DLD1 (cell line): ENCODE measurements around the gene VWA5B2.
"Not testable (repeated sequence)": the region's sequence is repeated elsewhere in the genome, so short reads cannot be mapped to it uniquely, and the experiment has no call there.

Experiments
- in situ Hi-C: cut with HindIII; loops from 2 replicates; pipeline ENCODE4 v1.10.0; 2017; ENCODE audit warnings: low sequenced_read_pairs

The VWA5B2 gene

DNA sequence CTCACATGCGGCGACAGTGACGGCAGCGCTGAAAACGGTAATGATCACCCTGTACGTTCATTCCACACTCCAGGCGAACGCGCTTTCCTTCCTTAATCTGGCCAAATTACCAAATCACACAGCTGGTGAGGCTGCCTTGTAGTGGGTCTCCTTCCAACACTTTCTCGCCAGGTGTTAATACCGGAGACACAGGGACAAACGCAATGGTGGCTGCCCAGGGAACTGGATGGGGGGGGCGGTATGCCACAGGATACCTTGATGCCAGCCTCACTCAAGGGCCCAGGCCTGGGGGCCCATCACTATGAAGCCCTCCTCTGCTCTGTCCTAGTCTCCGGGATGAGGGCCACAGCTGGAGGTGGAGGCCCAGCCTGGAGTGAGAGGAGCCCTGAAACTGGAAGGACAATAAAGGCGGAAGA lies 33.4 kb downstream of the VWA5B2 start:
- in situ Hi-C loops: no loop called here

DNA sequence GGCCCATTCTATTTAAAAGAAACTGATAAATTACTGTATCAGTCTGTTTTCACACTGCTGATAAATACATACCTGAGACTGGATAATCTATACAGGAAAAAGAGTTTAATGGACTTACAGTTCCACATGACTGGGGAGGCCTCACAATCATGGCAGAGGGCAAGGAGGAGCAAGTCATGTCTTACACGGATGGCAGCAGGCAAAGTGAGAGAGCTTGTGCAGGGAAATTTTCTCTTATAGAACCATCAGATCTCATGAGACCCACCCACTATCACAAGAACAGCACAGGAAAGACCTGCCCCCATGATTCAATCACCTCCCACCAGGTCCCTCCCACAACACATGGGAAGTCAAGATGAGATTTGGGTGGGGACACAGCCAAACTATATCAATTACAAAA lies 37.9 kb downstream of the VWA5B2 start:
- in situ Hi-C loops: not testable (repeated sequence)

DNA sequence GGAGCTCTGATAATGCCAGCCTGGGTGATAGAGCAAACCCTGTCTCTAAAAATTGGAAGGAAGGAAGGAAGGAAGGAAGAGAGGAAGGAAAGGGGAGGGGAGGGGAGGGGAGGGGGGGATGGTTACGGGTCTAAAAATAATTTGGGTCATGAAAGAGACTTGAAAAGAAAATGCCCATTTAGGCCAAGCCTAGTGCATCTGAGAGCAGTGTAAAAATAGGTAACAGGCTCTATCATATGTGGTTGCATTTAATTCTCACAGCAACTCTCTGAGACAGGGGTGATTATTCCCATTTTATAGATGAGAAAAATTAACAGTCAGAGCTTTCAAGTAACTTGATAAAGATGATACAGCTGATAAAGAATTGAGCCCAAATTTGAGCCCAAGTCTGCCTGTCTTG lies 42.9 kb downstream of the VWA5B2 start:
- in situ Hi-C loops: no loop called here

DNA sequence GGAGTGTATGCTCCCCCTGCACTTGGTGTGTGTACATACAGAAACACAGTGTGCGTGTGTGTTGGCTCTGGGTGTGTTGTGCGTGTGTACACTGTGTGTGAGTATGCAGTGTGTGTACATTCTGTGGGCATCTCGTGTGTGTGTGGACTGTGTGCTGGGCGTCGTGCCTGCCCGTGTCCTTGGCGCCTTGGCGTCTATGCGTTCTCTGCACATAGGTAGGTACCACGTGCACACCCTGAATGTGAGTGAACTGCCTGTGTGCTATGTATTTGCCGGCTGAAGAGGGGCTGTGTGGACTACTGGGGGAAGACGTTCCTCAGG lies 46.0 kb downstream of the VWA5B2 start:
- in situ Hi-C loops: no loop called here

DNA sequence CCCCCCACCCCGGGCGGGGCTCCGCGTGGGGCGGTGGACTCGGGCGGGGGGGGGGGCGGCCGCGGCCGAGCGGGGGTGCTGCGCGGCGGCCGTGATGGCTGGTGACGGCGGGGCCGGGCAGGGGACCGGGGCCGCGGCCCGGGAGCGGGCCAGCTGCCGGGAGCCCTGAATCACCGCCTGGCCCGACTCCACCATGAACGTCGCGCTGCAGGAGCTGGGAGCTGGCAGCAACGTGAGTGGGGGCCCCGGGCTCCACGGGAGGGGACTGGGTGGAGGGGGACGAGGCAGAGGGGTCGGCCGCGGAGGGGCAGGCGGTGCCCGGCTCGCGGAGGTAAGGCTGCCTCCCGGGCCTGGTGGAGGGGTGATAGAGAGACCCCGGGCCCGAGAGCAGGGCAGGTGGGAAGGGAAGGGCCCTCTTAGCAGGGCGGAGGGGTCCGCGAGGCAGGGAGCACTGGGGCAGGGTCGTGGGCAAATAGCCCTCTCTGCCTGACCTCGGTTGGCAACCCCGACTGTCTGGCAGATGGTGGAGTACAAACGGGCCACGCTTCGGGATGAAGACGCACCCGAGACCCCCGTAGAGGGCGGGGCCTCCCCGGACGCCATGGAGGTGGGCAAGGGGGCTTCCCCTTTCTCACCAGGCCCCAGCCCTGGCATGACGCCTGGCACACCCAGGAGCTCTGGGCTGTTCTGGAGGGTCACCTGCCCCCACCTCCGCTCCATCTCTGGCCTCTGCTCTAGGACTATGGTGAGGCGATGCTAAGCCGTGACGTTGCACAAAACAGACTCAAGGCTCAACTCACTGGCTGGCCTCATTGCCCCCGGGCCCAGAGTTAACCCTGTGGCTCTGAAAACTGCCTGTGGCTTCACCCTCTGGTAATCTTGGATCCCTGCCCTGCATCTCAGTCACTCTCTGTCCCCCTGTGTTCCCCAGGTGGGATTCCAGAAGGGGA lies 46.9 kb downstream of the VWA5B2 start, which contains the start of gene ECE2:
TSS of gene ECE2 (plus strand) at position 62 of the 950 bp plus-strand sequence. CDS start at position 194, 132 bp downstream.
- in situ Hi-C loops: no loop called here

DNA sequence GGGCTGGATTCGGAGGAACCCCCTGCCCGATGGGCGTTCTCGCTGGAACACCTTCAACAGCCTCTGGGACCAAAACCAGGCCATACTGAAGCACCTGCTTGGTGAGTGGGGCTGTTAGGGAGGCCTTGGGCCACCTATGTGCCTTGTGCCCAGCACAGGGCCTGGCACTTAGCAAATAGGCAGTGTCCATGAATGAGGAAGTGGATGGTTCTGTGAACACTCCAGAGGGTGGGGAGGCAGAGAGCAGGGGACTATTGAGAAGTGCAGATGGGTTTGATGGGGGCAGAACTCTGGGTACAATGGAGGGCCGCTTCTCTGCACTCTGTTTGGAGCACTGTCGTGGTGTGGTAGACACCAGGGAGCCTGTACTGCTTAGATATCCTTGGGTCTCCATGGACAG lies 48.0 kb downstream of the VWA5B2 start:
- in situ Hi-C loops: no loop called here

DNA sequence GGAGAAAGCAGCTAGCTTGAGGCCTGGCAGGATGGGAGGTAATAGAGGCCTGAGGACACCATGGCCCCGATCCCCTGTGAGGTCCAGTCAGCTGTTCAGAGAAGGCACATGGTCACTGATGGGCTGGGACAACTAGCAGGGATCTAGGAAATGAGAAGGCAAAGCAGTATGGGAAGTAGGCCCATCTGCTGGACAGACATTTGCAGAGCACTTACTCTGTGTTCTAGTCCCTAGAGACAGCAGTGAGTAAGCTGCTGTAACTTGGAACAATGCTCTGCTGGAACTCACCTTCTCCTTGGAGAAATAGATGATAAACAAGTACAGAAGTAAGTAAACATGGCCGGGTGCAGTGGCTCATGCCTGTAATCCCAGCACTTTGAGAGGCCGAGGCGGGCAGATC lies 53.6 kb downstream of the VWA5B2 start:
- in situ Hi-C loops: no loop called here

DNA sequence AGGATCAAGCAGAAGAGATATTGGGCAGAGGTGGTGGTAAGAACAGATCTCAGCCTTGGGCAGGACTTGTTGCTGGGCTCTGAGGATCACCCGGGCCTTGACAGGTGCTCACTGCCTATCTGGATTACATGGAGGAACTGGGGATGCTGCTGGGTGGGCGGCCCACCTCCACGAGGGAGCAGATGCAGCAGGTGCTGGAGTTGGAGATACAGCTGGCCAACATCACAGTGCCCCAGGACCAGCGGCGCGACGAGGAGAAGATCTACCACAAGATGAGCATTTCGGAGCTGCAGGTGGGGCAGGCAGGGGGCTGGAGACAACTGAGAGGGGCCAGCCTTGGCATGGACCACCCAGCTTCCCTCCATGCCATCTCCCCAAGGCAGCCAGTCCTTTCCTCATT lies 54.3 kb downstream of the VWA5B2 start:
- in situ Hi-C loops: no loop called here

DNA sequence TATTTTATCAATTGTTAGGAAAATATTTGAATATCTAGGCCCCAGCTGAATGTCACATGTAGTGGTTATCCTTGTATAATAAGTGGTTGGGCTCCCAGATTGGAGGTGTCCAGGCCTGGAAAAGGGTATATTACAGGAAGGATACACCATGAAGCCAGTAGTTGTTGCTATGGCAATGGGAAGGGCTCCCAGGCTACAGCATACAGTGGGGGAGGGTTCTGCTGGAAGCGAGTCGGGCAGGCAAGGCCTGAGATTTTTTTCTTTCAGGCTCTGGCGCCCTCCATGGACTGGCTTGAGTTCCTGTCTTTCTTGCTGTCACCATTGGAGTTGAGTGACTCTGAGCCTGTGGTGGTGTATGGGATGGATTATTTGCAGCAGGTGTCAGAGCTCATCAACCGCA lies 55.3 kb downstream of the VWA5B2 start:
- in situ Hi-C loops: no loop called here

DNA sequence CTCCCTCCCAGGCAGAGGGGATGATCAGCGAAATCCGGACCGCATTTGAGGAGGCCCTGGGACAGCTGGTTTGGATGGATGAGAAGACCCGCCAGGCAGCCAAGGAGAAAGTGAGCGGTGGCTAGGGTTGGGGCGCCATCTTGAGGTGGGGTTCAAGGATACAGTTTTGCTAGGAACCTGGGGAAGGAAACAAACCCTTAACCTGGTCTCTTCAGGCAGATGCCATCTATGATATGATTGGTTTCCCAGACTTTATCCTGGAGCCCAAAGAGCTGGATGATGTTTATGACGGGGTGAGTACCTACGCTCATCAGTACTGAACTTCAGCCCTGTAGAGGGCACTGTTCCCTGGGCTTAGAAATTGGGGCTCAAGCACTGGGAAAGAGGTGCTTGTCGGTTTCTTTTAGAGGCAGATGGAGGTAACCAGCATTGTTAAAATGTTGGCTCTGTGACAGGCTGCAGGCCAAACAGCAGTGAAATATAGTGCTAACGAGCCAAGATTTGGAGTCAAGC lies 60.1 kb downstream of the VWA5B2 start:
- in situ Hi-C loops: no loop called here

DNA sequence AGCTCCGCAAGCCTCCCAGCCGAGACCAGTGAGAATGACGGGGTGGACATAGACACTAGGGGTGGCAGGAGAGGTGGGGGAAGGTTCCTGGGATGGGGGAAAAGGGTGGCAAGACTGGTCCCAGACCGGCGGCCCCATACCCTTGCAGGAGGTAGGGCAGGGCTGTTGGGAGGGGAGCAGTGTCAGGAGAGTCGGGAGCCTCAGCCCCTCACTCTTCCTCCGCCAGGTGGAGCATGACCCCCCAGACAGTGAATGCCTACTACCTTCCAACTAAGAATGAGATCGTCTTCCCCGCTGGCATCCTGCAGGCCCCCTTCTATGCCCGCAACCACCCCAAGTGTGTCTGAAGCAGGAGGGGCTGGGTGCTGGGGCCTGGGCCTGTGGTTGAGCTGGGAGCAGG lies 60.9 kb downstream of the VWA5B2 start:
- in situ Hi-C loops: no loop called here

DNA sequence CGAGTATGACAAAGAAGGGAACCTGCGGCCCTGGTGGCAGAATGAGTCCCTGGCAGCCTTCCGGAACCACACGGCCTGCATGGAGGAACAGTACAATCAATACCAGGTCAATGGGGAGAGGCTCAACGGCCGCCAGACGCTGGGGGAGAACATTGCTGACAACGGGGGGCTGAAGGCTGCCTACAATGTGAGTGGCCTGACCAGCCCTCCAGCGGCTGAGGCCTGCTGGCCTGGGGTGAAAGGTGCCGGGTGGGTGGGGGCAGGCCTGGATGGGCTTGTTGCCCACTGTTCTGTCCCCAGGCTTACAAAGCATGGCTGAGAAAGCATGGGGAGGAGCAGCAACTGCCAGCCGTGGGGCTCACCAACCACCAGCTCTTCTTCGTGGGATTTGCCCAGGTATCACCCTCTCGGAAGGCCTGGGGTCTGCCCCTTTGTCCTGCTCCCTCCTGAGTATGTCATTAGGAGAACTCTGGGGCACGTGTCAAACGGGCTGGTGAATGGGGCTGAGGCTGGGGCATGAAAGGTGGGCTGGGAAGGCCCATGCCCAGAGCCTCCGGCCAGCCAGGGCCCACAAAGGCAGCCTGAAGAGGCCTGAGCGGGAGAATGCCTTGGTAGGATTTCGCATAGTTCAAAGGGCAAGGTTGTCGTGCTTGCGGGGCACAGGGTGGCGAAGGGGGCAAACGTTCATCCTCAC lies 61.8 kb downstream of the VWA5B2 start:
- in situ Hi-C loops: no loop called here
